ENCODE data around the gene CDPF1. TPM values are rescaled to one million over a fixed set of nuclear protein-coding genes. Genes with fewer than 3 reads are reported as not detected.
"Not testable (repeated sequence)": the region's sequence is repeated elsewhere in the genome, so short reads cannot be mapped to it uniquely, and the experiment has no call there.

The CDPF1 gene
- total RNA-seq, 1 donor from 2014 or later = 6.4 TPM

- TF ChIP-seq CTCF (IDR thresholded peaks at IDR 0.05; ENCODE audit: borderline replicate concordance) = no peak
- intact Hi-C loops (cut with micrococcal nuclease) = no loop called here
- Histone ChIP-seq H3K27ac (replicated peaks) (no peak overlapping the region), H3K36me3 (peaks cover 65% of the 10 kb centered on the region), H3K4me3 (no peak overlapping the region), H3K27me3 (ENCODE audit: low read depth) (no peaks in the 10 kb centered on the region), H3K4me1 (no peaks in the 10 kb centered on the region), H3K9me3 (replicated peaks) (peaks cover 26% of the 10 kb centered on the region)
- no peak for DNase-seq
These were observed 40.8 kb downstream of the CDPF1 start for GRCh38 chr22:46209262-46209661.

- no peak for DNase-seq
- Histone ChIP-seq H3K9me3 (replicated peaks) (peaks cover 12% of the 10 kb centered on the region), H3K36me3 (peaks cover 76% of the 10 kb centered on the region), H3K27me3 (ENCODE audit: low read depth) (no peaks in the 10 kb centered on the region), H3K4me1 (peaks cover 17% of the 10 kb centered on the region), H3K27ac (replicated peaks) (no peak overlapping the region), H3K4me3 (no peak overlapping the region)
- TF ChIP-seq CTCF (IDR thresholded peaks at IDR 0.05; ENCODE audit: borderline replicate concordance) = no peak
- intact Hi-C loops (cut with micrococcal nuclease) = no loop called here
These were observed 46.5 kb downstream of the CDPF1 start for GRCh38 chr22:46203601-46203980.

GRCh38 chr22:46202897-46203600, 47.0 kb downstream of the CDPF1 start:
- H3K9me3 ChIP-seq (replicated peaks) = peaks cover 7% of the 10 kb centered on the region
- H3K27me3 ChIP-seq (ENCODE audit: low read depth) = no peaks in the 10 kb centered on the region
- TF ChIP-seq CTCF (IDR thresholded peaks at IDR 0.05; ENCODE audit: borderline replicate concordance) = no peak
- intact Hi-C loops (cut with micrococcal nuclease) = no loop called here
- H3K4me3 ChIP-seq = no peak overlapping the region
- peaks cover 73% of the 10 kb centered on the region for H3K36me3 ChIP-seq
- H3K27ac ChIP-seq (replicated peaks) = no peak overlapping the region
- DNase-seq = no peak
- H3K4me1 ChIP-seq = peaks cover 17% of the 10 kb centered on the region

- intact Hi-C loops (cut with micrococcal nuclease) = no loop called here
- Histone ChIP-seq H3K9me3 (replicated peaks) (peaks cover 7% of the 10 kb centered on the region), H3K27me3 (ENCODE audit: low read depth) (no peaks in the 10 kb centered on the region), H3K36me3 (peaks cover 63% of the 10 kb centered on the region), H3K27ac (replicated peaks) (peak overlapping the region; percentile 54), H3K4me3 (no peak overlapping the region), H3K4me1 (peaks cover 26% of the 10 kb centered on the region)
- no peak for DNase-seq
- TF ChIP-seq CTCF (IDR thresholded peaks at IDR 0.05; ENCODE audit: borderline replicate concordance) = no peak
These were observed 48.9 kb downstream of the CDPF1 start for GRCh38 chr22:46201059-46201757.

- Histone ChIP-seq H3K4me1 (peaks cover 49% of the 10 kb centered on the region), H3K36me3 (peaks cover 41% of the 10 kb centered on the region)
- H3K27ac ChIP-seq (replicated peaks); H3K27me3 ChIP-seq (ENCODE audit: low read depth); DNase-seq; H3K9me3 ChIP-seq (replicated peaks); intact Hi-C loops (cut with micrococcal nuclease); H3K4me3 ChIP-seq: not testable (repeated sequence)
These were observed 51.3 kb downstream of the CDPF1 start for GRCh38 chr22:46198806-46199205.

- TF ChIP-seq CTCF (IDR thresholded peaks at IDR 0.05; ENCODE audit: borderline replicate concordance) = no peak
- H3K36me3 ChIP-seq = peaks cover 36% of the 10 kb centered on the region
- H3K4me1 ChIP-seq = peaks cover 54% of the 10 kb centered on the region
- H3K27me3 ChIP-seq (ENCODE audit: low read depth) = no peaks in the 10 kb centered on the region
- H3K27ac ChIP-seq (replicated peaks) = no peak overlapping the region
- no peaks in the 10 kb centered on the region for H3K9me3 ChIP-seq (replicated peaks)
- H3K4me3 ChIP-seq = no peak overlapping the region
- intact Hi-C loops (cut with micrococcal nuclease) = no loop called here
- no peak for DNase-seq
These were observed 51.8 kb downstream of the CDPF1 start for GRCh38 chr22:46198274-46198673.

Data from left ventricle myocardium inferior (tissue), 1 donor.